Fibroblast of skin of right biceps (primary cell): ENCODE data around the gene KCP.

ENCODE experiments used
- DNase-seq: peaks from one replicate; pipeline ENCODE4 v3.0.0-alpha.2; 2013

Gene KCP

DNA sequence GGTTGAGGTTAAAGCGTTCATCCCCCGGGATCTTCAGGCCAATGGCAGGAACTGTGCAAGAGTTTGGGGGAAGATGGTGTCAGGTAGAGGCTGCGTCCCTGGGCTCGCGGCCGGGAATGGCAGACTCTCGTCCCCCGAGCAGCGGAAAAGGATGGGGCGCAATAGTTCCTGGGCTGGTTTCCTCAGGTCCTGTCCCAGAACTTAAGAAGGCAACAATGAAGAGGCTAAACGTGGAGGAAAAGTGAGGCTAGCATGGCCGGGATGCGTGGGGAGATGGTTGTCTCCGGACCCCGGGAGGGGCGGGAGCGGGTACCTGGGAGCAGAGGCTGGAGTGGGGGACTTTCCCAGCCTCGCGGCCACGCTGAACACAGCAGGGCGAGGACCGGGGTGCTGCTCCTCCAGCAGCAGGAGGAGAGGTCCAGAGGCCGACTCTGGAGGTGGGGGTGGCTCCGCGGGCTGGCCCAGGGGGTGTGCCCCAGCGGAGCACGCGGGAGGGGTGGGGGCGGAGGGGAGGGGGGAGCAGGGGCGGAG is 28.1 kb upstream of the KCP start:
- no peak for DNase-seq

DNA sequence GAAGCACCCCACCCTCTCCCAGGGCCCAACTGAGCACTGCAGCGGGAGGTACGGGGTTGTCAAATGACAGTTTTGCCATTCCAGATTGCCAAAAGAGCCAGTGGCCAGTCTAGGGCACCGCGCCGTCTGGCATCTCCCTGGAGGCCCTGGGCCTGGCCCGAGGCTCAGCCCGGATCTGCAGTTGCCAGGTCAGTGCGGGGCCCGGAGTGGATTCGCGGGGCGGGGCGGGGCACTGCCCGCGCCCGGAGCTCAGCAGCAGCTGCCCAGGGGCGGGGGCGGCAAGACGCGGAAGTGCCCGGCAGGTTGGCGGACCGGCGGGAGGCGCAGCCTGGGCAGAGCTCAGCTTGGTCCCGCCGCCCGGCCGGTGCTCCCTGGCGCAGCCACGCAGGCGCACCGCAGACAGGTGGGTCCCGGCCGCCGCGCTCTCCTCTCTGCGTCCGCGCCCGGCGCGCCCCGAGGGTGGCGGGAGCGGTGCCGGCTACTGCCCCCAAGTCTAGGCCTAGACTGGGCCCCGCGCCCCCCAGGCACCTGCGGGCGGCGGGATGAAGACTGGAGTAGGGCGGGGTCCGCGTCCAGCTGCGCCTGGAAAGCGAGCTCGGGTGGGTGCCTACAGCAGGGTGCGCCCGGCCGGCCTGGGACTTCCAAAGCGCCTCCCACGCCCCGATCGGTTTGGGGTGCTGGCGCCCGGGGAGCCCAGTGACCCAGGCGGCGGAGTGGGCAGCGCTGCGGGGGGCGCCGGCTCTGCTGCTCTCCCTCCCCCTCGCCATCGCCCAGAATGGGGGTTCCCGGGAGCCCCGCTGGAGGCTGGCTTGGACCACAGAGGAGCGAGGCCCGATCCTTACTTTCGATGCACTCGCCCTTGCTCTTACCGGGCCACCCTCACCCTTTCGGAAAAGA is 27.4 kb upstream of the KCP start, which contains the start of gene IRF5:
Gene IRF5 (plus strand): TSS at position 281 of the 897 bp plus-strand sequence. CDS start 4,155 bp downstream, outside the sequence.
- DNase-seq: no peak

DNA sequence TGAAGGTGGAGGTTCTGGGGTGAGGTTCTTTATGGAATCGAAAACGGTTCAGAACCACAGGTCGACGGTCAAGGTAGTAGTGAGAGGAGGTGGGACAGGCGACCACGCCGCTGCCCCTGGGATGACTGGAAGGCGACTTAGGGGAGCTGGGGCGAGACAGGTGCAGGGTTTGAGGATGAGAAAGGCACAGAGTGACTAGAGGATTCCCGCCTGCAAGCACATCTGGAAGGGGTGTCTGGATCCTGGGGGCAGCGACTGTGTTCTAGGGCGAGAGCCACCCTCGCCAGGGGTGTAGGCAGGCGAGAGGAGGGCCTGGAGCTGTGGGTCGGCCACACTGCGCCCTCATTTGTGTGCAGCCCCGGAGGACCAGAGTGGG is 26.8 kb upstream of the KCP start:
- no peak for DNase-seq

DNA sequence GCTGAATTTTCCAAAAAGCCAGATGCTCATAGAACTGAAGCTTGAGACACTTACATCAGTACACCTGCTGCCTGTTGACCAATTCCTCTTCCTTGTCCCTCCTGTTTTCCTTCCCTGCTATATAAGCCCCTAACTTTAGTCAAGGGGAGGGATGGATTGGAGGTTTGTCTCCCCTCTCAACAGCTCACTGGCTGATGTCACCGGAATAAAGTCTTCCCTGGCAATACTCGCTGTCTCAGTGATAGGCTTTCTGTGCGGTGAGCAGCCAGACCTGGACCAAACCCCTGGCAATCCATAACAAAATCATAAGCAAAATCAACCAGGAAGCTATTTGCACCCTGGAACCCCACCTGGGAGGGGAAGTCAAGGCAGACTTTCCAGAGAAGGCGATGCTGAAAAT is 26.3 kb upstream of the KCP start:
- DNase-seq: no peak

DNA sequence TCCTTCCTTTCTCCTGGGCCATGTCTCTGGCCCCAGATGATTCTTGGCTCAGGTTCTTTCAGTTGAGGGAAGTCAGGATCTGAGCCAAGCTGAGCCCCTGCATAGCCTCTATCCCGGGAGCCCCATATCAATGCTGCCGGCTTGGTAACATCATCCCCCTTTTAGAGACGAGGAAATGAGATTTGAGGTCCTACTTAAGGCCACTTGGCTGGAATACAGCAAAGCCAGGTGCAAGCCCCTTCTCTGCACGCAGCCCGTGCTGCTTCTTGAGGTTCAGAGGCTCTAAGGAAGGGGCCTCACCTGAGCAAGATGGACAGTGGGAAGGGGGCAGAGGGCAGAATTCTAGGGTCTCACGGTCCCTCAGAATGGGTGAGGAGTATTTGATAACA is 24.8 kb upstream of the KCP start:
- no peak for DNase-seq

- DNase-seq: no peak
Measured at GRCh38 chr7:128934361-128935341, 24.1 kb upstream of the KCP start.

GRCh38 chr7:128933180-128933891 is 22.8 kb upstream of the KCP start:
- peak; percentile 17 for DNase-seq

- no peak for DNase-seq
Measured at GRCh38 chr7:128932862-128933179, 22.3 kb upstream of the KCP start.

DNA sequence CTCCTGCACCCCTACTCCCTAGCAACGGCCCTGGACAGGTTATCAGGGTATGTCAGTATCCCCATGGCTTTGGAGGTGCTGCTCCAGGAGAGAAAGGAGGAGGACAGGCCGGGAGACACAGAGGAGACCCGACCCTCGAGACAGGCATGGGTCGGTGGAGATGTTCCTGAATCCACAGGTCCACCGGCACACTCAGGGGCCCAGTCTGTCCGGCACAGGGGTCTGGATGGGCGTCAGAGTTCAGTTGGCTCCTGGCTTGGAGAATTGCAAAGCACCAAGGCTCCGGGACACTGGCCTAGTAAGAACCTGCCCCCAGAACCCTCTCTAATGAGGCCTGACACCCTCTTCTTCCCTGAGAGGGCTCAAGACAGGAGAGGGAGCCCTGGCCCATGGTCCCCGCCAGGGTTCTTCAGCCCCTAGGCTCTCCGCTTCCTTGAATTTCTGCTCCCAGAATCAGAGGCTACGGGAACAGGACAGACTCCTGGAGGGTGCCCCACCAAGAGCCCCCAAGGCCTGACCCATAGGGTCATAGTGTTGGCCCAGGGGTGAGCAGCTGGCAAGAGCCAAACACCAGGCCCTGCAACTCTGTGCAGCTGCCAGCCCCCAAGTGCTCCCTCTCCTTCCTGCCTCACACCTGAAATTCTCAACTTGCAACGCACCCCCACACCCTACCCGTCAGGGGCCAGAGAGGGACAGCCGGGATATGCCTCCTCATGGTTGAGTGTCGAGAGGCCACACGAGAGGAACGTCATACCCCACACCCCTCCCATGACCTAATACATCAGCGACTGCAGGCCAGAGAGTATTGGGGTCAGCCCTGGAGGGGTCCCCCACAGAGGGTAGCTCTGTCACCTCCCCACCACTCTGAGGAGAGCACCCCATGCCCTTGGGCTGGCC is 21.7 kb upstream of the KCP start:
- DNase-seq: no peak

DNA sequence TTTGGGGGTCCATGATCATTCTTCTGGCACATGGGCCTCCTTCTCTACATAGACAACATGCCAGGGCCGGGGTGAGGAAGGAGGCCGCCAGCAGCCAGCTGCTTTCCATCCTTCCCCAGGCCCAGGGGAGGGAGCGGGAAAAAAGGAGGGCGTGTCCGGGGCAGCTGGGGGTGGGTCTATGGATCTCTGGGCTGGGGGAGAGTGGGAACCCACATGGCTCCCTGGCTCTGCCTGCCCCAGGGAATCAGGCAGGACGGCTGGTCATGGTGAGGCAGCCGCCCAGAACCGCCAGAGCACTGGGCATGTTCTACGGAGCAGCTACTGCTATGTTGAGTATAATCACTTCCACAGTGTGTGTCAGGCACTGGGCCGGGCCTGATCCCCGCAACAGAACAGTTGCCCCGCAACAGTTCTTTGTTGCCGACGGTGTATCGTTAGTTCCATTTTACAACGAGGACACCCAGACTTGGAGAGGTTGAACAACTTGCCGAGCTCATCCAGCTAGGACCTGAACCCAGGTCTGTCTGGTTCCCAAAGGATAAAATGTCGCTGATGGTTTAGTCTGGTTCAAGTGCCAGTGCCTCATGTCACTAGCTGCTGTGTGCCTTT is 20.8 kb upstream of the KCP start:
- no peak for DNase-seq

- DNase-seq: no peak
Measured at GRCh38 chr7:128928882-128929788, 18.6 kb upstream of the KCP start.

- no peak for DNase-seq
Measured at GRCh38 chr7:128928159-128928813, 17.8 kb upstream of the KCP start.

DNA sequence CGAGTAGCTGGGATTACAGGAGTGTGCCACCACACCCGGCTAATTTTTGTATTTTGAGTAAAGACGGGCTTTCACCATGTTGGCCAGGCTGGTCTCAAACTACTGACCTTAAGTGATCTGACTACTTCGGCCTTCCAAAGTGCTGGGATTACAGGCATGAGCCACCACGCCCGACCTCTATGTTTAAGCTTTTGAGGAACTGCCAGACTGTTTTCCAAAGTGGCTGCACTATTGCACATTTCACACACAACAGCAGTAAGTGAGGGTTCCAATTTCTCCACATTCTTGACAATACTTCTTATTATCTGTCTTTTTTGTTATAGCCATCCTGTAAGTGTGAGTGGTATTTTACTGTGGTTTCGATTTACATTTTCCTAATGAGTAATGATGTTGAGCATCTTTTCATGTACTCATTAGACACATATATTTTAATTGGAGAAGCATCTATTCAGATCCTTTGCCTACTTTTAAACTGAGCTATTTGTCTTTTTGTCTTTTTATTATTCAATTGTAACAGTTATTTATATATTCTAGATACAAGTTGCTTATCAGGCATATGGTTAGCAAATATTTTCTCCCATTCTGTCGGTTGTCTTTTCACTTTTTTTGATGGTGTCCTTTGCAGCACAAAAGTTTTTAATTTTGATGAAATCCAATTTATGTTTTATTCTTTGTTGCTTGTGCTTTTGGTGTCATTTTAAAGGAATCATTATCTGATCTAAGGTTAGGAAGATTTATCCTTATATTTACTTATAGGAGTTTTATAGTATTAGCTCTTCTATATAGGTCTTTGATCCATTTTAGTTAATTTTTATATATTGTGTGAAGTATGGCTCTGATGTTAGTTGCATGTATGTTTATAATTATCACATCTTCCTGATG is 14.4 kb upstream of the KCP start:
- DNase-seq: no peak

- no peak for DNase-seq
Measured at GRCh38 chr7:128923411-128923800, 12.9 kb upstream of the KCP start.

DNA sequence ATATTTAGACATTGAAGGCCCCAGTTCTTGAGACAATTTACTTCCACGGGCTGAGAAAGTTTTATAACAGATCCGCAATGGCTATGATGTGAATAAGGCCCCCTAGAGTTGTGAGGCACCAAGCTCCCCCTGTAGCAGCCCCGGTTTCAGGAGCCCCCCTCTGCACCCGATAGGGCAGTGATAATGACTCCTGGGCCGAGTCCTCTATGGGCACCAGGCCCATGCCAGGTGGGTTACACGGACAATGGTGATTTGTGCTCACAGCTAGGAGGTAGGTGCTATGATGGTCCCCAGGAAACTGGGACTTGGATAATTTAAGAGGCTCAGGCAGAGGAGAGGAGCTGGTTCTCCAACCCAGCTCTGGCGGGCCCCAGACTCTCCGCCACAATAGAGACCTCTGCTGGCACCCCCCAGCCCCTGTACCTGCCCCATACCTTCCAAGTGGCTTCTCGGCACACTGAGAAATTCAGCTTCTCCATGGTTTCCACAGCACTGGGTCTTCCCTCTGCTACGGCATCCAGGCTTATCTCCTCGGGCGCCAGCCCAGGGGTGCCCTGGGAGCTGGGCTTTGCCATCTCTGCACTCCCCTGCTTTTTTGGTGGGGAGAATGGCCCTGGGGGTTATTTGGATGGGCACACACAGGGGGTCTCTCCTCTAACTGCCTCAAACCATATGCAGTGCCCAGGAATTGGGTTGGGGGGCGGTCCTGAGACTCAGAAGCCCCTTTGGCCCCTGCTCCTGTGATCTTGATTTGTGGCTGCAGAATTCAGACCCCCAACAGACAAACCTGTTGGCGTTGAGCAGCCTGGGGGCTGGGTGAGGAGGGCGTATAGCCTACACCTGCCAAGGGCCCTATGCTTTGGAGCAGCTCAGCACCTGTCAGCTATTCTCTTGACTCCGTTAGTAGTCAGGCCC is 12.2 kb upstream of the KCP start:
- no peak for DNase-seq

GRCh38 chr7:128921866-128922440 is 11.4 kb upstream of the KCP start:
- no peak for DNase-seq

DNA sequence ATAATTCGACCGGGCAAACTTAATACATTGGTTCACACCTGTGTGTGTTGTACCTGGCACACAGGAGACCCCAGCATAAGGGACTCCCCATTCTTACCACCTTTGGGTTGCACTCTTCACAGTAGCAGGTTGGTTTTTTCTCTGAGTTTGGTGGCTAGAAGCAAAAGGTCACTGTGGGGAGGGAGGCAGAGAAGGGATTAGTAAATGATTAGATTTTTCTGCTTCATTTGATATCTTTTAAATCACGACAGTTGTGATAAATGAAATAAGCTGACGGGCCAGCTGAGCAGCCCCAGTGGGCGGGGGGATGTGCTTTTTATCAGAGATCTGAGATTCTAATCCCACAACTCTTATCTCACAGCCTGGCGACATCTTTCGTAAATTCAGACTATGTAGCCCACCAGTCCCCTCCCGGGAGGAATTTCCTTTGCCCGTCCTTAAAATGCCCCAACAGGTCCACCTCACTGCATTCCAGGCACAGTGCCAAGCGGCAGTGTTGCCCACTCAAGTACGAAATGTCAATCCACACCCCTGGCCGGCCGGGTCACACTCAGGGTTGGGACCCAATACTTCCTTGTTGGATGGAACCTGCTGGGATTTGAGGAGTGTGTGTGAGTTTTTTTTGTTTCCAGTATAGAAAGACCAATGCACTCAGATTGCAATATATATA is 10.5 kb upstream of the KCP start:
- no peak for DNase-seq
